GM21825 (cell line): ENCODE results near the gene UBL4A.

Experiments
- ATAC-seq: cut with Tn5 transposase; IDR thresholded peaks from one replicate; pipeline ENCODE4 v1.9.1; 2021; ENCODE audit warnings: mild to moderate bottlenecking, moderate library complexity; ENCODE audit not compliant: unreplicated experiment

Gene UBL4A

GRCh38 chrX:154441984-154442707 is 44.3 kb downstream of the UBL4A start:
- ATAC-seq = no peak

GRCh38 chrX:154441564-154441963 is 44.9 kb downstream of the UBL4A start:
- ATAC-seq = no peak

DNA sequence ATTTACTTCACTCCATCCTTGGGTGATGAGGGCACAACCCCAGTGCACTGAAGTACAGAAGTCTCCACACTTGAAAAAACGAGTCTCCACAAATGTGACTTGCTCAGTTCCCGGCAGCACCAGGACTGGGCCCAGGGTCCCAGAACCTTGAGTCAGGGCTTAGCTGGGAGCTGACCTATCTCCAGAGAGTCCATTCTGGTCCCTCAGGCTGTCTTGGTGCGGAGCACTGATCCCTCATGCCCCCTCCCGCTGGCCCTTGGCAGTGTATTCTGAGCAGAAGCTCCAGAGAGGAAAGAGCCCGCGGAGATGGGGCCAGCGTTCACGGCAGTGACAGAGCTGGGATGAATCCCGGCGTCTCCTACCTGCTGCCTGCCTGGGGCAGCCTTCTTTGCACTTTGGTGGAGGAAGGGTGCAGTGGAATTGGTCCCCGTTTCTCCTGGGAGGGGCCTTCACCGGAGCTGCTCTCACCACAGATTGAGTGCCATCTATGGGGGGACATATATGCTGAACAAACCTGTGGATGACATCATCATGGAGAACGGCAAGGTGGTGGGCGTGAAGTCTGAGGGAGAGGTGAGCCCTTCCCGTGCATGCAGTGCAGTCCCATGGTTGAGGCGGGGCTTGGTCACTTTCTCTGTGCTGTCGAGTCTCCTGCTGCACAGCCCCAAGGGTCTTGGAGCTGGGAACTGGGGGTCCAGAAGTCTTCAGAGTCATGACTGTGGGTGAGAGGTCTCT is 45.6 kb downstream of the UBL4A start:
- ATAC-seq = no peak

- no peak for ATAC-seq
Observed at GRCh38 chrX:154439841-154440240, 46.6 kb downstream of the UBL4A start.

- no peak for ATAC-seq
Observed at GRCh38 chrX:154437971-154438893, 48.2 kb downstream of the UBL4A start.

DNA sequence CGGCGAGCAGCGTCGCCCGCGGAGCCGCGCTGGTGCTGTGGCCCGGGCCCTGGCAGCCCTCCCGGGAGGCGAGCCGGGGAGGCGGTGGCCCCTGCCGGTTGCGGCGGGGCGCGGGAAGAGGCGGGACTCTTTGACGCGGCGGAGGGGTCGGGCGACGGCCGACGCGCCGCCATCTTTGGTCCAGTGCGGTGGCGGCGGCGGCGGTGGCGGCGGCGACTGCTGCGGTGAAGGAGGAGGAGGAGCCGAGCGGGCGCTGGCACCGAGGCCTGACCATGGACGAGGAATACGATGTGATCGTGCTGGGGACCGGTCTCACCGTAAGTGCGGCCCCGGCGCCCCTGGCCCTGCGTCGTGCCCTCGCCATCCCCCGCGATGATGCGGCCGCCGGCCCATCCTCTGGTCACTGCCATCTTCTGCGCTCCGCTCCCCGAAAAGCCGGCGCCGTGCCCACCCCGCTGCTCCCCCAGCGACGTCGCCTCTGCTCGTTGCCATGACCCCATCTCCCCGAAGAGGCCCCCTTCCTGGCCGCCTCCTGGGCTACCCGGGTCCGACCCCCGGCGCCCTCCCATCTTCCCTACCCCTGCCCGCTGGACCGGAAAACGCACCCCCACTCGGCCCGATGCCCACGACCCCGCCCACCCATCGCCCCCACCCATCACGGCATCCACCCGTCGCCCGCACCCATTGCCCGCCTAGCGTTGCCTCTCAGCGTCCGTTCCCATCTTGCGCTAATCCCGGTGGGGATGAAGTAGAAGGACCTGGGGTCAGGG is 49.2 kb downstream of the UBL4A start, which contains the start of gene GDI1:
TSS of gene GDI1 (plus strand) at position 172 of the 770 bp plus-strand sequence. CDS start at position 273, 101 bp downstream.
- ATAC-seq = no peak

DNA sequence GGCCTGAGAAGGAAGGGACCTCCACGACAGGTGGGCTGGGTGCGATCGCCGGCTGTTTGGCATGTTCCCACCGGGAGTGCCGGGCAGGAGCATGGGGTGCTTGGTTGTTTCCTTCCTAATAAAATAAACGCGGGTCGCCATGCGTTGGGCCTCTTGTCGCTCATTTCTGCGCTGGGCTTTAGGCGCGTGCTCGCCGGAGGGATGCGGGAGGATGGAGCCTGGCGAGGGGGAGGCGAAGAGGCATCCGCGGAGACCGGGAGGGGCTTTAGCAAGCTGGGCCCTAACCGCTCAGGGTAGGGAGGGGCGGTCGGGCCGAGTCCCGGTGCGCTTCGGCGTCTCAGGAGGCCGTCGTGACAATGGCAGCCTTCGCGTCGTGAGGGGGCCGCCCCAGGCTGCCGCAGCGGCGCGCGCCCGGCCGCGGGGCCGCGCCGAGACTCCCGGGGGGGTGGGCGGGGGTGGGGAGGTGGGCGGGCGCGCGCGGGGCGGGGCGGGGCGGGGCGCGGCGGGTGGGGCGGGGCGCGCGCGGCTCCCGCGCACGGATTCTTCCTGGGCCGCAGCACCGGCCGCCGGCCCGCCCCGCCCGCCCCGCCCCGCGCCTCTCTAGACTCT is 49.9 kb downstream of the UBL4A start:
- ATAC-seq = no peak

DNA sequence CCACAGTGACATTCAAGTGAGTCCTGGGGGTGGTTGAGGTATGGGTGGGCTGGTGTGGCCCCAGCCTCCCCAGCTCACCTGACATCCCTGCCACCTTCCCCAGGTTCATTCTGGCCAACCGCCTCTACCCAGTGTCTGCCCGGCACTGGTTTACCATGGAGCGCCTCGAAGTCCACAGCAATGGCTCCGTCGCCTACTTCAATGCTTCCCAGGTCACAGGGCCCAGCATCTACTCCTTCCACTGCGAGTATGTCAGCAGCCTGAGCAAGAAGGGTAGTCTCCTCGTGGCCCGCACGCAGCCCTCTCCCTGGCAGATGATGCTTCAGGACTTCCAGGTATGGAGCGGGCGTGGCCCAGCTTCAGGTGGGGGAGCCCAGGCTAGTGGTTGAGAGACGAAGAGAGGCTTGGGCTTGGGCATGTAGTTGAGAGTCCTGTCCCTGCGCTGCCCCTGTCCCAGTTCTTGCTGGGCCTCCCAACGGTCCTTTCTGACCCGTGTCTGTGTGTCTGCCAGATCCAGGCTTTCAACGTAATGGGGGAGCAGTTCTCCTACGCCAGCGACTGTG is 51.2 kb downstream of the UBL4A start:
- no peak for ATAC-seq

- no peak for ATAC-seq
Observed at GRCh38 chrX:154434394-154435168, 51.8 kb downstream of the UBL4A start.
